HepG2 (cell line): ENCODE data around the gene DPP6.
"Not testable (repeated sequence)": the region's sequence is repeated elsewhere in the genome, so short reads cannot be mapped to it uniquely, and the experiment has no call there.

Source experiments
- CREB3 ChIP-seq: sonication (generic); formaldehyde crosslinking; IDR thresholded peaks from 2 replicates; pipeline ENCODE4 v1.5.0; 2020; ENCODE audit warnings: missing genetic modification reagents
- GMEB2 ChIP-seq: IDR thresholded peaks from 2 replicates; pipeline ENCODE4 v1.6.1; 2016; ENCODE audit warnings: missing biosample characterization, missing genetic modification reagents, low read depth
- POLR2A ChIP-seq, 2 experiments: IDR thresholded peaks; 2 replicates each; pipeline ENCODE4 v1.6.1; 2011; ENCODE audit warnings: low read depth in 2 of 2, low read length in 2 of 2, mild to moderate bottlenecking in 1 of 2, moderate library complexity in 1 of 2; ENCODE audit not compliant: insufficient read depth in 1 of 2
- ZNF253 ChIP-seq: sonication (generic); formaldehyde crosslinking; IDR thresholded peaks from 2 replicates; pipeline ENCODE4 v1.8.0; 2022; ENCODE audit warnings: mild to moderate bottlenecking, missing genetic modification reagents, borderline replicate concordance
- ZXDC ChIP-seq: sonication (generic); formaldehyde crosslinking; IDR thresholded peaks from 2 replicates; pipeline ENCODE4 v1.5.0; 2020; ENCODE audit warnings: mild to moderate bottlenecking, missing genetic modification reagents

GRCh38 chr7:154053466-154054312 is 1.5 kb downstream of the DPP6 start:
- TF ChIP-seq ZXDC (CRISPR knock-in tag); ZNF253; CREB3 (CRISPR knock-in tag); GMEB2; POLR2A (IDR thresholded peaks at IDR 0.05; ENCODE audit: insufficient read depth in 1 of 2, low read depth in 2 of 2, low read length in 2 of 2): not testable (repeated sequence)
